ENCODE results near the gene GADD45GIP1. TPM values are rescaled to one million over a fixed set of nuclear protein-coding genes. Genes with fewer than 3 reads are reported as not detected.

The GADD45GIP1 gene
- 19.6 TPM for total RNA-seq

GRCh38 chr19:12956446-12957388, at the start of gene GADD45GIP1:
GADD45GIP1 (minus strand) TSS chr19:12957223; CDS start chr19:12957212, 11 bp downstream.

GRCh38 chr19:12994701-12995595, 37.9 kb upstream of the GADD45GIP1 start, which contains the start of gene NFIX:
NFIX (plus strand) TSS chr19:12995475; CDS start chr19:12995838, 363 bp downstream.

DNA sequence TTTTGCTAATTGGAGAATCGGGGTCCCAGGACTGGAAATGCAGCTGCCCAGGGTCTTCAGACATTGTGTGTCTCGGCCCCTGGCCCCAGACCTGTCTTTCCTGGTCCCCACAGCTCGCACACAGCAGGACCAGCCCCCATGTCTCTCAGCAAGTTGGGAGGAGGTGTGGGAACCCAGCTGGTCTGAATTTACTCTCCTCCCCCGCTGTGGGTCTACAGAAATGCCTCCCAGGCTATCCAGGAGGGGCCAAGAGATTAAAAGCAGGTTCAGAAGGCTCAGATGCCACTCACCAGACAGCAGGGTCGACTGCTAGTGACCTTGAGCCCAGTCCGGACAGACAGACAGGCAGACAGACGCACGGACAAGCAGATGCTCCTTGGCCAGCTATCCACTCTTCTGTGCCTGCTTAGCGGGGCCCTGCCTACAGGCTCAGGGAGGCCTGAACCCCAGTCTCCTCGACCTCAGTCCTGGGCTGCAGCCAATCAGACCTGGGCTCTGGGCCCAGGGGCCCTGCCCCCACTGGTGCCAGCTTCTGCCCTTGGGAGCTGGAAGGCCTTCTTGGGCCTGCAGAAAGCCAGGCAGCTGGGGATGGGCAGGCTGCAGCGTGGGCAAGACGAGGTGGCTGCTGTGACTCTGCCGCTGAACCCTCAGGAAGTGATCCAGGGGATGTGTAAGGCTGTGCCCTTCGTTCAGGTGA, 12.4 kb upstream of the GADD45GIP1 start, which contains the start of gene DAND5:
DAND5 (plus strand) TSS at position 285 of the 697 bp plus-strand sequence; CDS start at position 370, 85 bp downstream.

GRCh38 chr19:12945479-12946091, 11.4 kb downstream of the GADD45GIP1 start, which contains the start of gene RAD23A:
RAD23A (plus strand) TSS chr19:12945862; CDS start chr19:12945949, 87 bp downstream.

DNA sequence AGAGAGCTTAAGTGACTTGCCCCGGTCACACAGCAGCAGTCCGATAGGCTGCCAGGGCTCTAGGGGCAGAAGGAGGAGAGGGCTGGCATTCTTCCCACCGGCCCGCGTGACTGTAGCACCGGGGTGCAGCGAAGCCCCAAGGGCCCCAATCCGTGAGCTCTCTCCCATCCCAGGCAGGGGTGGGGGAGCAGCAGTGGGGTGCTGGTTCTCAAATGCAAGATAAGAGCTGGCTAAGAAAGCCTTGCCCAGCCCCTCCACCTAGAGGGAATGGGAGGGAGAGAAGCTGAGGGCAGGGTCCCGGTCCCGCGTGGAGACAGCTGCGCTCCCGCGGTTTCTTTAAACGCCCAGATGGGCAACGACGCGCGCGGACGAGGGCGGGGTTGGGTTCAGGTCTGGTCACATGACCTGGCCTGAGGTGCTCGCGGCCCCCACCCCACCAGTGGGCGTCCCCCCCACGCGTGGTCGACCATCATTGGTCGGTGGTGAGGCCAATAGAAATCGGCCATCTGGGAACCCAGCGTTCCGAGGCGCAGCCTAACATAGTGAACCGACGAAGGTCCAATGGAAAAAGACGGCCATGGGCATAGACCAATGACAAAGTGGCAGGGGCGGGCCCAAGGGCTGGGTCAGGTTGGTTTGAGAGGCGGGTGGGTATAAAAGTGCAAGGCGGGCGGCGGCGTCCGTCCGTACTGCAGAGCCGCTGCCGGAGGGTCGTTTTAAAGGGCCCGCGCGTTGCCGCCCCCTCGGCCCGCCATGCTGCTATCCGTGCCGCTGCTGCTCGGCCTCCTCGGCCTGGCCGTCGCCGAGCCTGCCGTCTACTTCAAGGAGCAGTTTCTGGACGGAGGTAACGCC, 18.9 kb downstream of the GADD45GIP1 start, which contains the start of gene CALR:
CALR (plus strand) TSS at position 683 of the 852 bp plus-strand sequence; CDS start at position 754, 71 bp downstream.

GRCh38 chr19:12933287-12934072, 23.5 kb downstream of the GADD45GIP1 start, which contains the start of gene FARSA:
FARSA (minus strand) TSS chr19:12933711; CDS start chr19:12933696, 15 bp downstream.

Small RNA genes lying within 50 kb of the gene (small RNA-seq; reads per million reads assigned to genes)
- 0.69 reads per million, percentile 67 among the genes with 10 or more reads in this experiment for gene MIR5695
- gene MIR6515: 0.13 reads per million

Other genes starting within 250 kb of the GADD45GIP1 start
- gene TNPO2, start 233.3 kb downstream of the GADD45GIP1 start, total RNA-seq: 137 TPM
- gene TRIR, start 222.5 kb downstream of the GADD45GIP1 start, total RNA-seq: 123 TPM
- 71.5 TPM for gene GET3, start 219.7 kb downstream of the GADD45GIP1 start, total RNA-seq
- not detected for gene BEST2, start 205.4 kb downstream of the GADD45GIP1 start, total RNA-seq
- 22.6 TPM for gene HOOK2, start 181.7 kb downstream of the GADD45GIP1 start, total RNA-seq
- 21.7 TPM for gene JUNB, start 165.7 kb downstream of the GADD45GIP1 start, total RNA-seq
- 290 TPM for gene PRDX2, start 155.4 kb downstream of the GADD45GIP1 start, total RNA-seq
- gene THSD8, start 155.2 kb downstream of the GADD45GIP1 start, total RNA-seq: not detected
- 11.3 TPM for gene RNASEH2A, start 150.6 kb downstream of the GADD45GIP1 start, total RNA-seq
- 1.8 TPM for gene RTBDN, start 122.6 kb downstream of the GADD45GIP1 start, total RNA-seq
- gene MAST1, start 118.7 kb downstream of the GADD45GIP1 start, total RNA-seq: 71.0 TPM
- gene DNASE2, start 75.8 kb downstream of the GADD45GIP1 start, total RNA-seq: 7.8 TPM
- 0.69 TPM for gene KLF1, start 70.0 kb downstream of the GADD45GIP1 start, total RNA-seq
- 21.9 TPM for gene GCDH, start 66.1 kb downstream of the GADD45GIP1 start, total RNA-seq
- gene SYCE2, start 37.9 kb downstream of the GADD45GIP1 start, total RNA-seq: not detected
- gene FARSA, start 23.5 kb downstream of the GADD45GIP1 start, total RNA-seq: 64.8 TPM
- gene CALR, start 18.6 kb downstream of the GADD45GIP1 start, total RNA-seq: 382 TPM
- 33.2 TPM for gene RAD23A, start 11.4 kb downstream of the GADD45GIP1 start, total RNA-seq
- gene DAND5, start 12.4 kb upstream of the GADD45GIP1 start, total RNA-seq: not detected
- gene NFIX, start 38.3 kb upstream of the GADD45GIP1 start, total RNA-seq: 27.9 TPM
- gene LYL1, start 145.6 kb upstream of the GADD45GIP1 start, total RNA-seq: 3.9 TPM
- gene TRMT1, start 159.5 kb upstream of the GADD45GIP1 start, total RNA-seq: 17.3 TPM
- 22.1 TPM for gene NACC1, start 161.0 kb upstream of the GADD45GIP1 start, total RNA-seq
- gene STX10, start 193.2 kb upstream of the GADD45GIP1 start, total RNA-seq: 23.8 TPM
- 13.4 TPM for gene IER2, start 193.2 kb upstream of the GADD45GIP1 start, total RNA-seq